DMS53 treated with DMSO at 0.1 percent for 48 hours (cell line): ENCODE data around the gene SOX15.
A peak's percentile ranks its signal among the peaks of the same experiment; 100 is the strongest.
"Not testable (repeated sequence)": the region's sequence is repeated elsewhere in the genome, so short reads cannot be mapped to it uniquely, and the experiment has no call there.

Source experiments
- DNase-seq: peaks from one replicate; lab custom pipeline; 2025; ENCODE audit not compliant: unreplicated experiment; lab: John Stamatoyannopoulos, UW

Gene SOX15

GRCh38 chr17:7589891-7590691 is at the start of gene SOX15:
Gene SOX15, minus strand, starts transcription at chr17:7590094. Its CDS starts 418 bp downstream, at chr17:7589676.
- no peak for DNase-seq

GRCh38 chr17:7636163-7636562 is 46.3 kb upstream of the SOX15 start:
- DNase-seq = no peak

- peak; percentile 18 for DNase-seq
Measured at GRCh38 chr17:7634384-7634783, 44.5 kb upstream of the SOX15 start.

- no peak for DNase-seq
Measured at GRCh38 chr17:7633093-7633492, 43.2 kb upstream of the SOX15 start.

- DNase-seq = peak; percentile 36
Measured at GRCh38 chr17:7632492-7632894, 42.6 kb upstream of the SOX15 start.

- DNase-seq = no peak
Measured at GRCh38 chr17:7631398-7632380, 41.8 kb upstream of the SOX15 start.

- DNase-seq = no peak
Measured at GRCh38 chr17:7629939-7630571, 40.2 kb upstream of the SOX15 start, which contains the start of gene SHBG. Gene SHBG, plus strand, starts transcription at chr17:7630135. Its CDS starts 38 bp downstream, at chr17:7630173.

- DNase-seq = peak; percentile 77
Measured at GRCh38 chr17:7627250-7628121, 37.6 kb upstream of the SOX15 start, which contains the start of gene SAT2. Gene SAT2, minus strand, starts transcription at chr17:7627821. Its CDS starts 186 bp downstream, at chr17:7627635.

GRCh38 chr17:7626956-7627249 is 37.0 kb upstream of the SOX15 start:
- DNase-seq = peak; percentile 10

- no peak for DNase-seq
Measured at GRCh38 chr17:7626307-7626706, 36.4 kb upstream of the SOX15 start.

- not testable (repeated sequence) for DNase-seq
Measured at GRCh38 chr17:7625749-7626148, 35.9 kb upstream of the SOX15 start.

GRCh38 chr17:7623661-7624060 is 33.8 kb upstream of the SOX15 start:
- no peak for DNase-seq

GRCh38 chr17:7620835-7621234 is 30.9 kb upstream of the SOX15 start:
- DNase-seq = no peak

GRCh38 chr17:7618608-7619007 is 28.7 kb upstream of the SOX15 start:
- DNase-seq = no peak

GRCh38 chr17:7615265-7615747 is 25.4 kb upstream of the SOX15 start:
- DNase-seq = no peak

- DNase-seq = peak; percentile 100
Measured at GRCh38 chr17:7614425-7615264, 24.8 kb upstream of the SOX15 start, which contains the start of gene FXR2. Gene FXR2, minus strand, starts transcription at chr17:7614897. Its CDS starts 365 bp downstream, at chr17:7614532.

- no peak for DNase-seq
Measured at GRCh38 chr17:7613769-7614424, 24.0 kb upstream of the SOX15 start.

- no peak for DNase-seq
Measured at GRCh38 chr17:7612294-7612640, 22.4 kb upstream of the SOX15 start.
